Esophagus (tissue), 2 donors: Measurements from ENCODE around the gene CDC42BPB. TPM values are rescaled to one million over a fixed set of nuclear protein-coding genes. Genes with fewer than 3 reads are reported as not detected.

ENCODE experiments used
- H3K27ac ChIP-seq, 2 donors: one replicate each; pipeline ENCODE4 v1.5.1; 2013; ENCODE audit warnings: low read depth in 2 of 2, mild to moderate bottlenecking in 2 of 2, inconsistent platforms in 1 of 2, low read length in 1 of 2, moderate library complexity in 1 of 2
- H3K27me3 ChIP-seq, 2 donors: one replicate each; pipeline ENCODE4 v1.6.1; 2013; ENCODE audit warnings: low read length in 2 of 2, control low read depth in 1 of 2, mild to moderate bottlenecking in 1 of 2; ENCODE audit not compliant: insufficient read depth in 2 of 2, control insufficient read depth in 1 of 2
- H3K36me3 ChIP-seq, 2 donors: one replicate each; pipeline ENCODE4 v1.6.1; 2013; ENCODE audit warnings: low read length in 1 of 2; ENCODE audit not compliant: control insufficient read depth in 2 of 2, insufficient read depth in 2 of 2
- H3K4me1 ChIP-seq, 2 donors: one replicate each; pipeline ENCODE4 v1.6.1; 2013; ENCODE audit warnings: low read length in 1 of 2; ENCODE audit not compliant: control insufficient read depth in 2 of 2, insufficient read depth in 2 of 2
- H3K4me3 ChIP-seq, 2 donors: one replicate each; pipeline ENCODE4 v1.5.1; 2013; ENCODE audit warnings: low read length in 2 of 2, mild to moderate bottlenecking in 2 of 2, low read depth in 1 of 2, moderate library complexity in 1 of 2
- H3K9me3 ChIP-seq, 2 donors: one replicate each; pipeline ENCODE4 v1.6.1; 2013; ENCODE audit warnings: mild to moderate bottlenecking in 2 of 2, low read depth in 1 of 2, low read length in 1 of 2, moderate library complexity in 1 of 2; ENCODE audit not compliant: control insufficient read depth in 2 of 2, insufficient read depth in 1 of 2
- WGBS, 2 donors: extraction: QIAGEN DNeasy Blood & Tissue Kit; methylation state at CpG; one replicate each; pipeline ENCODE4 v1.1.7; 2013; 5-methylcytosine and 5-hydroxymethylcytosine counted together
- polyA plus RNA-seq, 2 donors: library from polyadenylated mRNA; stranded (reverse); fragments of 200-250 nt; gene quantifications; one replicate each; pipeline ENCODE4 v1.2.3, GENCODE V29; 2013
- donor health status: healthy with polysubstance abuse.
- donor health status: Bipolar disorder and iron deficiency.

Gene CDC42BPB
- polyA plus RNA-seq, 2 donors, result 29.9 to 35.2 TPM

DNA sequence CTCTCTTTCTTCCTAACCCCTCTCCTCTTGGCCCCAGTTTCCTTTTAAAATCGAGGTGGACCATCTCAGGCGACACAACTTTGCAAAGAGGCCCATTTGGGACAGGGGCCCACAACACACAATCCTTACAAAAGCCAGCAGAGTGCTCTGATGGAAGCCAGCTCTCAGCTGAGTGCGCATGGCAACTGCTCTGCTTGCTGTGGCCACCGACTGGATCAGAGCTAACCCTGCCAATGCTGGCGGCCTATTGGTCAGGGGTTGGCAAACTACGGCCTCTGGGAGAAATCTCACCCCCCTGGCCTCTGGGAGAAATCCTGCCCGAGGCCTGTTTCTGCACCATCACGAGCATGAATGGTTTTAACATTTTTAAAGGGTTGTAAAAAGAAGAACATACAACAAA lies 79.9 kb downstream of the CDC42BPB start:
- peaks cover 28 to 41% of the 10 kb centered on the region in 2 donors for H3K36me3 ChIP-seq
- H3K4me3 ChIP-seq, result no peak overlapping the region
- no peak overlapping the region for H3K27ac ChIP-seq
- no peaks in the 10 kb centered on the region for H3K9me3 ChIP-seq
- H3K4me1 ChIP-seq, result no peaks in the 10 kb centered on the region
- H3K27me3 ChIP-seq, result no peaks in the 10 kb centered on the region
- 88 to 91% methylated on average over 8 of the region's 8 CpGs for WGBS, 2 donors

DNA sequence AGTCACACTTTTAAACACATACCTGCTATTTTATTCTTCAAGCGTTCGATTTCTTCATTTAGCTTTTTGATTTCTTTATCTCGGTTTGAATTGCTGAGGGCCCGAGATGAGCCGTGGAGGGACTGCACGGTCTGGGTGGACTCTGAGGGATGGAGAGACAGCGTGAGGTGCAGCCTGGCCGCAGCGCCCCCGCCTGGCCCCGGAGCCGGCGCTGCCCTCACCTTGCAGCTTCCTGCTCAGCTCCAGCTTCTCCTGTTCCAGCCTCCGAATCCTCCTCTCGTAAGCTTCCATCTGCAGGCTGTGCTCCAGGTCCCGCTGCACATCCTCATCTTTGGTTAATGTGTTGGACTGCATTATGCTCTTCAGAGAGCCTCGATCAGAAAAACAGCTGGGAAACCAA lies 81.7 kb downstream of the CDC42BPB start:
- no peaks in the 10 kb centered on the region for H3K9me3 ChIP-seq
- H3K27ac ChIP-seq, result no peak overlapping the region
- H3K4me3 ChIP-seq, result no peak overlapping the region
- H3K4me1 ChIP-seq, result no peaks in the 10 kb centered on the region
- 91 to 92% methylated on average over 17 of the region's 17 CpGs for WGBS, 2 donors
- no peaks in the 10 kb centered on the region for H3K27me3 ChIP-seq
- H3K36me3 ChIP-seq, result peaks cover 27 to 37% of the 10 kb centered on the region in 2 donors

DNA sequence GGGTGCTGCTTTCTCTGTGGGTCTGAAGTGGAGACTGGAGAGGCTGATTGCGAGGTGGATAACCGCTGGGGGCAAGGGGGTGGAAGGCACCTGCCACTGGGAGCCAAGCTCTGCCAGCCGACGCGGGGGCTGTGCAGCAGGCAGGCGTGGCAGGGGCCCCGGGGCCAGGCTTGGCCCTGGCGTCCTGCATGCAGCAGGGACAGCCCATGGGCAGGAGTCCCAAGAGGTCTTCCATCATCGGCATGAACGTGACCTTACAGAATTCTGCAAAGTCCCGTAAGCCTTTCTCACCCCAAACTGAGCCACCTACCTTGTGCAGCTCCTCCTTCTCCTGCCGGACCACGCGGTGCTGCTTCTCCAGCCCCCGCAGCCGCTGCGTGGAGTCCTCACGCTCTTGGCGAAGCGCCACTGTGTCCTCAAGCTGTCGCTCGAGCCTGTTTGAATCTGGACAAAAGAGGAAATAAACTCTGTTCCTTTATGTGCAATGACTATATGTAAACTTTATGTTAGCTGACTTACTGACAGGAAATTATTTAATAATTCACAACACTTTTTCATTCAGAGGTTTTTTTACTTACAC lies 83.6 kb downstream of the CDC42BPB start:
- 56 to 70% methylated on average over 20 to 22 of the region's 22 CpGs for WGBS, 2 donors
- H3K27me3 ChIP-seq, result no peaks in the 10 kb centered on the region
- H3K4me3 ChIP-seq, result no peak overlapping the region
- H3K36me3 ChIP-seq, result peaks cover 32 to 47% of the 10 kb centered on the region in 2 donors
- no peaks in the 10 kb centered on the region for H3K4me1 ChIP-seq
- no peak overlapping the region for H3K27ac ChIP-seq
- H3K9me3 ChIP-seq, result no peaks in the 10 kb centered on the region

DNA sequence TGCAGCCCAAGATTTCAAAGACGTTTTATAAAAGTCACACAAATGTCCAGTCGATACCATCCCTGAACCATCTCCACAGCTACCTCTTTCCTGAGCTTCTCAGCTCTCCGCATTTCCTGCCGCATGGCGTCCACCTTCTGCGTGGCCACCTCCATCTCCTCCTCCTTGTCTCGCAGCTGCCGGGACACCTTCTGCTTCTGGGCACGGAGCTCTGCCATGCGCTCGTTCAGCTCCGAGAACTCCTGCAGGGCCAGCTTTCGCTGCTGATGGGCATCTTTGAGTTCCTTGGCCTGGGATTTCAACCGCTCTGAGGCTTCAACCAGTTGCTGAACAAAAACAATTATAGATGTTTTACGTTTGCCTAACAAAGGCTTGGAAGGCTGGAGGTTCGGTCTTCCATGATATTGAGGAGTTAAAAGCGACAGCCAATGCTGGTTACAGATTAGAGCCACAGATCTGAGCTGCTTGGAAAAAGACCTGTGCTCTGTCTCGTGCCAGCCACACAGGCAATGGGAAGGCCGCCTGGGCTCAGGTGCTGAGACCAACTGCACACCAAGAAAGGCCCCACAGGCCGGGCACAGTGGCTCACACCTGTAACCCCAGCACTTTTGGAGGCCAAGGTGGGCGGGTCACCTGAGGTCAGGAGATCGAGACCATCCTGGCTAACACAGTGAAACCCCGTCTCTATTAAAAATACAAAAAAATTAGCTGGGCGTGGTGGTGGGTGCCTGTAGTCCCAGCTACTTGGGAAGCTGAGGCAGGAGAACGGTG lies 85.3 kb downstream of the CDC42BPB start:
- Histone ChIP-seq H3K9me3 (no peaks in the 10 kb centered on the region), H3K27me3 (no peaks in the 10 kb centered on the region), H3K36me3 (peaks cover 33 to 51% of the 10 kb centered on the region in 2 donors), H3K4me3 (no peak overlapping the region), H3K4me1 (no peaks in the 10 kb centered on the region), H3K27ac (no peak overlapping the region)
- WGBS, 2 donors, result 92 to 93% methylated on average over 25 of the region's 25 CpGs

DNA sequence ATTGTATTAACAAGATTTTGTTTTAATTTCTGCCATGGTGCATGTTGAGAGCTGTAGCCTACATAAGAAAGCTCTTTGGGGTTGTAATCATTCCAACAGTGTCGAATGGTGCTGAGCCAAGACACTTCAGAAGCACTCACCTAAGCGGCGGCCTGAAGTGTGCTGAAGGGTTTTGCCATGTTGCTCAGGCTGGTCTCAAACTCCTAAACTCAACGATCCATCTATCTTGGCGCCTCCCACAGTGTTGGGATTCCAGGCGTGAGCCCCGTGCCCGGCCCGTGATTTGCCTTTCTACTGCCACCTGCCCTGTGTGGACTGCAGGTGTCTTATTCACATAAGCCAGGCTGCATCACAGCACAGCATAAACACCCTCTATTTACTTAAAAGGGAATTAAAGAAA lies 86.0 kb downstream of the CDC42BPB start:
- no peaks in the 10 kb centered on the region for H3K27me3 ChIP-seq
- H3K9me3 ChIP-seq, result no peaks in the 10 kb centered on the region
- no peak overlapping the region for H3K27ac ChIP-seq
- H3K36me3 ChIP-seq, result peaks cover 37 to 56% of the 10 kb centered on the region in 2 donors
- 93 to 94% methylated on average over 9 of the region's 9 CpGs for WGBS, 2 donors
- H3K4me1 ChIP-seq, result no peaks in the 10 kb centered on the region
- no peak overlapping the region for H3K4me3 ChIP-seq

DNA sequence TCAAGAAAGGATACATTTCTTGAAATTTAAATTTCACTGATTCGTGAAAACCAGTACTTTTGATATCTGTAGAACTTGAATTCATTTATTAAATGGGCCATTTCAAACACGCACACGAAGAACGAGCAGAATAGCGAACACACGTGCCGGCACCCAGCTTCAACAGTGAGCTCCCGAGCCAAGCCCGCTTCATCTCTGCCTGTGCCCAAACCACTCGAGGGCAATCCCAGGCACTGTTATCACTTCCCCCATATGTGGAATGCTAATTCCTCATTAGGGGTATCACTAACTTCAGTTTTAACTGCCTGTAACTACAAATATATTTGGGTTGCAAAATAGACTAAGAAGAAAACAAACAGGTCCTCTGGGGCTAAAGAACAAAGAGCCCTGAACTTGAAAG lies 86.9 kb downstream of the CDC42BPB start:
- WGBS, 2 donors, result 92% methylated on average over 10 of the region's 10 CpGs
- Histone ChIP-seq H3K27me3 (no peaks in the 10 kb centered on the region), H3K36me3 (peaks cover 31 to 53% of the 10 kb centered on the region in 2 donors), H3K4me3 (no peak overlapping the region), H3K9me3 (no peaks in the 10 kb centered on the region), H3K27ac (no peak overlapping the region), H3K4me1 (no peaks in the 10 kb centered on the region)

DNA sequence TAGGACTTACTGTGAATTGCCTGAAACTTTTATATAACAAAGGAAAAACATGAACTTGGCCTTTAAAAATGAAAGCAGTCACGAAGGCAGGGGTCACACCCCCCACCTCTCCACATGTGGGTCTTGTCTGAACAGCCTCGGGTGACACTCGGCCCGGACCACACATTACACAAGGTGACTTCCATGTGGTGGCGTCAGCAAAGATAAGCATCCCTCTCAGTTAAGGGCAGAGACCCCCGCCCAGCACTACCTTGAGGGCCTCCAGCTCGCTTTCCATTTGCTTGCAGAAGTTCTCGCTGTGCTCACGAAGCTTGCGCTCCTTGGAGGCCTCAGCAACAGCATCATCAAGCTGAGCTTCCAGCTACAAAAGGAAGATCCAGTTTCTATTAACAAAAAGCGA lies 87.4 kb downstream of the CDC42BPB start:
- no peaks in the 10 kb centered on the region for H3K4me1 ChIP-seq
- 94% methylated on average over 11 of the region's 11 CpGs for WGBS, 2 donors
- H3K27me3 ChIP-seq, result no peaks in the 10 kb centered on the region
- no peaks in the 10 kb centered on the region for H3K9me3 ChIP-seq
- no peak overlapping the region for H3K27ac ChIP-seq
- H3K4me3 ChIP-seq, result no peak overlapping the region
- H3K36me3 ChIP-seq, result peaks cover 28 to 53% of the 10 kb centered on the region in 2 donors

DNA sequence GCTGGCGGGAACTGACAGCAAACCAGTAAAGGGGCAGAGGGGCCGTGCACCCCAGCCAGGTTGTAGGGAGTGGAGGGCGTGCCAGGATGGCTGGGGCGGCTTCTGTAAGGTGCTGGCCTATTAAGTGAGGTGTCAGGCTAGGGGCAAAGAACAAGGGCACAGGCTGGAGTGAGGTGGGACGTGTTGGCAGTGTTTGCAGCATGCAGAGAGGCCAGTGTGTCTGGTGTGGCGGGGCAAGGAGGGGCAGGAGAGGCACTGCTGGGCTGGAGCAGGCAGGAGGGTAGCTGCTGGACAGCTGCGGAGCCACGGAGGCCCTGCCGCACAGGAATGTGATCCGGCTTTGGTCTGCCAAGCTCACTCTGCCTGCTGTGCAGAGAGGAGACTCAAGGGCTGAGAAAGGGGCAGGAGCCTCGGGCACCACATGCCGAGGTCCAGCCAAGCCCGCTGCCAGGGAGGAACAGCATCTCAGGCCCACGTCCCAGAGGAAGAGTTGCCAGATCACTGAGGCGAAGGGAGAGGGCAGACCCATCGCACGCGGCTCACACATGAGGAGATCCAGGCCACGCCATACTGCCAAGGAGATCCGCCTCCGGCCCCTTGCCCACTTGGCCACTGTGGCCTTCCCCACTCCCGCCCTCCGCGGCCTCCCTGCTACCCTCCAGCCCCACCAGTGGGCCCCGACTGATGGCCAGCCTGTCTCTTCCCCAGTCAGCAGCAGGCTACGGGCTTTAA lies 88.1 kb downstream of the CDC42BPB start:
- Histone ChIP-seq H3K27ac (no peak overlapping the region), H3K4me3 (no peak overlapping the region), H3K27me3 (no peaks in the 10 kb centered on the region), H3K9me3 (no peaks in the 10 kb centered on the region), H3K4me1 (no peaks in the 10 kb centered on the region), H3K36me3 (peaks cover 27 to 55% of the 10 kb centered on the region in 2 donors)
- 93 to 95% methylated on average over 26 of the region's 26 CpGs for WGBS, 2 donors

DNA sequence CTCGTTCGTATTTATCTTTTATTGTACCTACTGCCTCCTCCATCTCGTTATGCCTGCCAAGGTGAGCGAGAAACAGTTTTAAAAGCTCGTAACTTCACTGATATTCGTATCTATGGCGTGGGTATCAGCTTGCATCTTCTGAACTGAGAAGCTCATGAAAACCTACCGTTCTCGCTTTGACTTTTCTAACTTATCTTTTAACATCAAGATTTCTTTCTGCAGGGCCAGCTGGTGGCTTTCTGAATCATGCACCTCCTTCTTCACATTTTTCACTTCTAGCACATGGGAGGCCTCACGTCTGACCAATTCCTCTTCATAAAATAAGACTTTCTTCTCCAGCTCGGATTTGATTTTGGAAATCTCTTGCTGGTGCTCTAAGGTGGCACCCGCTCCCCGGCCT lies 89.0 kb downstream of the CDC42BPB start:
- 93 to 94% methylated on average over 13 of the region's 13 CpGs for WGBS, 2 donors
- H3K36me3 ChIP-seq, result peaks cover 35 to 56% of the 10 kb centered on the region in 2 donors
- no peak overlapping the region for H3K4me3 ChIP-seq
- H3K27ac ChIP-seq, result no peak overlapping the region
- no peaks in the 10 kb centered on the region for H3K9me3 ChIP-seq
- H3K4me1 ChIP-seq, result no peaks in the 10 kb centered on the region
- no peaks in the 10 kb centered on the region for H3K27me3 ChIP-seq
